ENCODE data around the gene RNF2. TPM values are rescaled to one million over a fixed set of nuclear protein-coding genes. Genes with fewer than 3 reads are reported as not detected.

Gene RNF2
- total RNA-seq, 1 experiment from 2014 or later = 39.1 TPM

DNA sequence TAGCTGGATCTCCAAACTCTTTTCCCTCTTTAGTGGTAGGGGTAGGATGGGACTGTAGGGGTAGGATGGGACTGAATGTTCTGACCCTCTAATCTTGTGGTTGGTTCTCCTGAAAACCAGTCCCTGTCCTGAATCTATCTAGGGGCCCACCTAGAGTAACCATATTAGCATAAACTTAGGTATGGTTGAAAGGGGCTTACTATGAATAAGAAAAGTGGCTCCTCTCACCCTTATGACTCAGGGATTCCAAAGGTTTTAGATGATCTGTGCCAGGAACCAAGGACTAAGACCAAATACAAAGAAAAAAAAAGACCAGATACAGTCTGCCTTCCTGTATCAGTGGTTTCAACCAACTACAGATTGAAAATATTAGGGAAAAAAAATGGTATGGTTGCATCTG, 28.9 kb downstream of the RNF2 start:
- Histone ChIP-seq H3K9me2 (ENCODE audit: insufficient read depth) (no peaks in the 10 kb centered on the region), H4K20me1 (ENCODE audit: insufficient read depth) (peaks cover 2% of the 10 kb centered on the region; the same call in 1 of the 2 replicates), H3K27ac (ENCODE audit: low read depth, low read length) (no peak overlapping the region), H3K4me2 (ENCODE audit: low read length) (no peak overlapping the region), H3K9me3 (ENCODE audit: control insufficient read depth in 1 of 2, insufficient read depth in 1 of 2, low read depth in 1 of 2, low read length in 2 of 2) (no peaks in the 10 kb centered on the region), H3K4me1 (ENCODE audit: control insufficient read depth in 1 of 2, insufficient read depth in 2 of 2, low read length in 2 of 2) (peaks cover 0 to 4% of the 10 kb centered on the region in 2 experiments; a peak in 1 of 4 replicates), H3K36me3 (ENCODE audit: control insufficient read depth in 1 of 2, insufficient read depth in 2 of 2, low read length in 2 of 2) (no peaks in the 10 kb centered on the region), H3K4me3 (replicated peaks in 1 of 2; ENCODE audit: low read depth in 1 of 2, low read length in 2 of 2) (no peak overlapping the region), H3K9ac (ENCODE audit: low read length) (no peak overlapping the region), H2AFZ (ENCODE audit: low read depth, low read length, poor library complexity, severe bottlenecking) (no peak overlapping the region), H3K79me2 (ENCODE audit: insufficient read depth, low read length) (peaks cover 94% of the 10 kb centered on the region), H3K27me3 (ENCODE audit: insufficient read depth, low read length) (no peaks in the 10 kb centered on the region)
- BruUV-seq (replicated peaks) = no TSS peak
- ChIA-PET RAD21 (ENCODE audit: low non-redundant PET in 1 of 2, low total read pairs in 2 of 2, uncharacterized antibody in 2 of 2, unreplicated experiment in 2 of 2) (no interaction called here), CTCF (no interaction called here), POLR2A (no interaction called here)
- no peak for ATAC-seq
- no peak for DNase-seq (ENCODE audit: low read depth, low spot score)
- intact Hi-C loops (cut with micrococcal nuclease) = no loop called here
- TF ChIP-seq POLR2AphosphoS5 (IDR thresholded peaks at IDR 0.05; ENCODE audit: low read depth, low read length) = no peak

DNA sequence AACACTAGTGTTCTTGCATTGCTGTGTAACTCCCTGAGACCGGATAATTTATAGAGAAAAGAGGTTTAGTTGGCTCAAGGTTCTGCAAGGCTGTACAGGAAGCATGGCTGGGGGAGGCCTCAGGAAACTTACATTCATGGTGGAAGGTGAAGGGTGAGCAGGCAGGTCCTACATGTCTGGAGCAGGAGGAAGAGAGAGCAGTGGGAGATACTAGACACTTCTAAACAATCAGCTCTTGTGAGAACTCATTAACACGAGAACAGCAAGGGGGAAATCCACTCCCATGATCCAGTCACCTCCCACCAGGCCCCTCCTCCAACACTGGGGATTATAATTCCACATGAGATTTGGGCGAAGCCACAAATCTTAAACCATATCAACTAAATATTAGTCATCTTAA, 30.1 kb downstream of the RNF2 start:
- CTCF ChIA-PET = no interaction called here
- RAD21 ChIA-PET (ENCODE audit: low non-redundant PET in 1 of 2, low total read pairs in 2 of 2, uncharacterized antibody in 2 of 2, unreplicated experiment in 2 of 2) = no interaction called here
- POLR2A ChIA-PET = no interaction called here
- peaks cover 3% of the 10 kb centered on the region; the same call in 1 of the 2 replicates for H4K20me1 ChIP-seq (ENCODE audit: insufficient read depth)
- H3K4me1 ChIP-seq (ENCODE audit: control insufficient read depth in 1 of 2, insufficient read depth in 2 of 2, low read length in 2 of 2) = peaks cover 0 to 4% of the 10 kb centered on the region in 2 experiments; a peak in 1 of 4 replicates
- intact Hi-C loops (cut with micrococcal nuclease) = no loop called here
- H3K4me2 ChIP-seq (ENCODE audit: low read length) = no peak overlapping the region
- no TSS peak for BruUV-seq (replicated peaks)
- no peak overlapping the region for H3K27ac ChIP-seq (ENCODE audit: low read depth, low read length)
- H3K79me2 ChIP-seq (ENCODE audit: insufficient read depth, low read length) = peaks cover 93% of the 10 kb centered on the region
- no peaks in the 10 kb centered on the region for H3K9me2 ChIP-seq (ENCODE audit: insufficient read depth)
- ATAC-seq = no peak
- DNase-seq (ENCODE audit: low read depth, low spot score) = no peak
- H3K27me3 ChIP-seq (ENCODE audit: insufficient read depth, low read length) = no peaks in the 10 kb centered on the region
- H3K9ac ChIP-seq (ENCODE audit: low read length) = no peak overlapping the region
- no peak overlapping the region for H2AFZ ChIP-seq (ENCODE audit: low read depth, low read length, poor library complexity, severe bottlenecking)
- no peaks in the 10 kb centered on the region for H3K9me3 ChIP-seq (ENCODE audit: control insufficient read depth in 1 of 2, insufficient read depth in 1 of 2, low read depth in 1 of 2, low read length in 2 of 2)
- H3K36me3 ChIP-seq (ENCODE audit: control insufficient read depth in 1 of 2, insufficient read depth in 2 of 2, low read length in 2 of 2) = no peaks in the 10 kb centered on the region
- H3K4me3 ChIP-seq (replicated peaks in 1 of 2; ENCODE audit: low read depth in 1 of 2, low read length in 2 of 2) = no peak overlapping the region
- TF ChIP-seq ELF1 (IDR thresholded peaks at IDR 0.05; ENCODE audit: borderline replicate concordance, low read depth) (no peak), CBX3 (IDR thresholded peaks at IDR 0.05; ENCODE audit: low read depth) (no peak), EZH2 (IDR thresholded peaks at IDR 0.05) (no peak), SIN3A (IDR thresholded peaks at IDR 0.05; ENCODE audit: low read depth) (no peak), CEBPB (IDR thresholded peaks at IDR 0.05; ENCODE audit: low read depth) (no peak), RAD21 (IDR thresholded peaks at IDR 0.05; ENCODE audit: low read depth) (no peak), POLR2AphosphoS5 (IDR thresholded peaks at IDR 0.05; ENCODE audit: low read depth, low read length) (no peak), SP1 (IDR thresholded peaks at IDR 0.05; ENCODE audit: low read depth) (no peak), ZFX (IDR thresholded peaks at IDR 0.05) (no peak), POLR2A (IDR thresholded peaks at IDR 0.05; ENCODE audit: borderline replicate concordance, extremely low read depth, insufficient read depth, insufficient read length) (no peak), SRF (IDR thresholded peaks at IDR 0.05; ENCODE audit: low read depth) (no peak), EGR1 (IDR thresholded peaks at IDR 0.05; ENCODE audit: low read depth) (no peak), ZBTB33 (IDR thresholded peaks at IDR 0.05; ENCODE audit: extremely low read depth, insufficient replicate concordance, low read length) (no peak), TCF7L2 (IDR thresholded peaks at IDR 0.05; ENCODE audit: borderline replicate concordance, extremely low read depth, insufficient read depth, insufficient read length) (no peak)
- TF ChIP-seq, protein P1, sequence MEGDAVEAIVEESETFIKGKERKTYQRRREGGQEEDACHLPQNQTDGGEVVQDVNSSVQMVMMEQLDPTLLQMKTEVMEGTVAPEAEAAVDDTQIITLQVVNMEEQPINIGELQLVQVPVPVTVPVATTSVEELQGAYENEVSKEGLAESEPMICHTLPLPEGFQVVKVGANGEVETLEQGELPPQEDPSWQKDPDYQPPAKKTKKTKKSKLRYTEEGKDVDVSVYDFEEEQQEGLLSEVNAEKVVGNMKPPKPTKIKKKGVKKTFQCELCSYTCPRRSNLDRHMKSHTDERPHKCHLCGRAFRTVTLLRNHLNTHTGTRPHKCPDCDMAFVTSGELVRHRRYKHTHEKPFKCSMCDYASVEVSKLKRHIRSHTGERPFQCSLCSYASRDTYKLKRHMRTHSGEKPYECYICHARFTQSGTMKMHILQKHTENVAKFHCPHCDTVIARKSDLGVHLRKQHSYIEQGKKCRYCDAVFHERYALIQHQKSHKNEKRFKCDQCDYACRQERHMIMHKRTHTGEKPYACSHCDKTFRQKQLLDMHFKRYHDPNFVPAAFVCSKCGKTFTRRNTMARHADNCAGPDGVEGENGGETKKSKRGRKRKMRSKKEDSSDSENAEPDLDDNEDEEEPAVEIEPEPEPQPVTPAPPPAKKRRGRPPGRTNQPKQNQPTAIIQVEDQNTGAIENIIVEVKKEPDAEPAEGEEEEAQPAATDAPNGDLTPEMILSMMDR (IDR thresholded peaks at IDR 0.05 in 2 of 3, conservative IDR thresholded peaks at IDR 0.05 in 1 of 3; ENCODE audit: borderline replicate concordance in 1 of 3, insufficient read depth in 1 of 3, low read depth in 2 of 3, low read length in 2 of 3) = no peak
- TF ChIP-seq, protein P2, sequence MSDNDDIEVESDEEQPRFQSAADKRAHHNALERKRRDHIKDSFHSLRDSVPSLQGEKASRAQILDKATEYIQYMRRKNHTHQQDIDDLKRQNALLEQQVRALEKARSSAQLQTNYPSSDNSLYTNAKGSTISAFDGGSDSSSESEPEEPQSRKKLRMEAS (IDR thresholded peaks at IDR 0.05) = no peak
- TF ChIP-seq, protein P3, sequence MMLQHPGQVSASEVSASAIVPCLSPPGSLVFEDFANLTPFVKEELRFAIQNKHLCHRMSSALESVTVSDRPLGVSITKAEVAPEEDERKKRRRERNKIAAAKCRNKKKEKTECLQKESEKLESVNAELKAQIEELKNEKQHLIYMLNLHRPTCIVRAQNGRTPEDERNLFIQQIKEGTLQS (IDR thresholded peaks at IDR 0.05) = no peak

Data from HCT116 (cell line).